GM18858 (cell line): ENCODE results near the gene TCP10L.
"Not testable (repeated sequence)": the region's sequence is repeated elsewhere in the genome, so short reads cannot be mapped to it uniquely, and the experiment has no call there.

ENCODE experiments used
- ATAC-seq: cut with Tn5 transposase; IDR thresholded peaks from one replicate; pipeline ENCODE4 v1.9.1; 2021; ENCODE audit not compliant: unreplicated experiment

The TCP10L gene

DNA sequence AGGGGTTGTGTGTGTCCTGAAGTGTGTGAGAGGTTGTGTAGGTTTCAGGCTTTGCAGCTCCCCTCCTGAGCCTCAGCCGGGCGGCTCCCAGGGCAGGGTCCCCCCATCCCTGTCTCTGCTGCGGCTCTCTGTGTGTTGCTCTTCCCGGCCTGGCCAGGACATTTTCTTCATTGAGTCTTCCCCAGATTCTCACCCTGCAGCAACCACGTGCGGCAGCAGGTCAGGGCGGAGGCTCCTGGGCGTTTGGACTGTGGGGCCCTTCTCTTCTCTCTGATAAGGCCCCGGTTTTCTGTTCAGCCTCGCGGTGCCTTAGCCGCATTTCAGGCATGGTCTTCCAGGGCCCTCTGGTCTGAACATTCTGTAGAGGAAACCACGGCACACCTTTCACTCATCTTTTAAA, 1.8 kb upstream of the TCP10L start:
- ATAC-seq: no peak

DNA sequence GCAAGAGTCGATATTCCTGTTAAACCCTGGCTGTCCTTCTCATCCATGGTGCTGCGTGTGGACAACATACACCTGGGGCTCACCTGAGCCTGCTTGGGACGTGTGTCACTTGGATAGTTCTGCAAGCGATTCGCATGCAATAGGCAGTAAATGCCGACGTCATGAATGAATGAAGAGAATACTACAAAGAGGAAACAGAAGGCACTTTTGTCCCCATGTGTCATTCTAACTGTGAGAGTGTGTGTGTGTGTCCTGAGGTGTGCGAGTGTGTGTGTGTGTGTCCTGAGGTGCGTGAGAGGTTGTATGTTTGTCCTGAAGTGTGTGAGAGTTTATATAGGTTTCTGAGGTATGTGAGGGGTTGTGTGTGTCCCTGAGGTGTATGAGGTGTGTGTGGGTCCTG, 647 bp upstream of the TCP10L start:
- ATAC-seq: no peak

DNA sequence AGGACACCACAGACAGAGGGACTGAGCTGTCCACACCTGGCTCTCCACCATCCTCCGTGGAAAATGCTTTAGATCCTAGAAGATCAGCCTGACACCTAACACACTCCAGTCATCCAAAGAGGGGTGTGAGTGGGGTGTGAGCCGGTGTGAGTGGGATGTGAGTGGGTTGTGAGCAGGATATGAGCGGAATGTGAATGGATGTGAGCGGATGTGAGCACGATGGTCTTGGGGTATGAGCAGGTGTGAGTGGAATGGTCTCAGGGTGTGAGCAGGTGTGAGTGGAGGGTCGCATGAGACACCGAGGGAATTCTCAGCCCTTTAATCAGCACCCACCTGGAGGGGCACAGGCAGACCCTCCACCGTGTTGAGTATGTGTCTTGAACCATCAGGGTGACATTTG, 851 bp downstream of the TCP10L start:
- ATAC-seq: no peak

DNA sequence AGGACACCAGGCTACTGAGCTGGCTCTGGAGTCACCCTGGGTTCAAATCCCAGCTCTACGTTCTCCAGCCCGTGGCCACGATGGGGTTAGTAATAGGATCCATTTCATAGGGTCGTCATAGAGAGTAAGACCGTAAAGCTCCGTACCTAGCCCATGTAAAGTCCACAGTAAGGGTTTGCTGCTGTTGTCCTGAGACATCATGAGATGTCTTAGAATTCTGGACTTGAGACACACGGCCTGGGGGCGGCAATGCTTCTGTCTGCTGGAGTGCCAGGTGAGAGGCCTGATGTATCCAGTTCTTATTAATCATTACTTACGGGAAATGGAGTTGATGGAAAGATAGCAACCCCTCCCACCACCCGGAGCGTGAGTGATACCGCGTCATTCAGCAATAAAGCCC, 3.6 kb downstream of the TCP10L start:
- ATAC-seq: no peak

DNA sequence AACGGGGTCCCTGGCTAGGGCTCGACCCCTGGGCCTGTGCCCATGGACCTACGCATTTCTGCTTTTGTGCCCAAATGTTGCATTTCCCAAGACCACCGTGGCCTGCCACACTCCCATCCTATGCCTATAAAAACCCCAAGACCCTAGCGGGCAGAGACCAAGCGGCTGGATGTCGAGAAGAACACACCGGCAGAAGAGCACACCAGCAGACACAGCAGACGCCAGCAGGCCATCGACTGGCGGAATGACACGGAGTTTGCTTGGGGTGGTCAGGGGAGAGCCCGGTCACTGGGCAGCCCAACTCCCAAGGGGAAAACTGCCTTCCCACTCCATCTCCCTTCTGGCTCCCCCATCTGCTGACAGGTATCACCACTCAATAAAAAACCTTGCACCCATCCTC, 4.4 kb downstream of the TCP10L start:
- no peak for ATAC-seq

DNA sequence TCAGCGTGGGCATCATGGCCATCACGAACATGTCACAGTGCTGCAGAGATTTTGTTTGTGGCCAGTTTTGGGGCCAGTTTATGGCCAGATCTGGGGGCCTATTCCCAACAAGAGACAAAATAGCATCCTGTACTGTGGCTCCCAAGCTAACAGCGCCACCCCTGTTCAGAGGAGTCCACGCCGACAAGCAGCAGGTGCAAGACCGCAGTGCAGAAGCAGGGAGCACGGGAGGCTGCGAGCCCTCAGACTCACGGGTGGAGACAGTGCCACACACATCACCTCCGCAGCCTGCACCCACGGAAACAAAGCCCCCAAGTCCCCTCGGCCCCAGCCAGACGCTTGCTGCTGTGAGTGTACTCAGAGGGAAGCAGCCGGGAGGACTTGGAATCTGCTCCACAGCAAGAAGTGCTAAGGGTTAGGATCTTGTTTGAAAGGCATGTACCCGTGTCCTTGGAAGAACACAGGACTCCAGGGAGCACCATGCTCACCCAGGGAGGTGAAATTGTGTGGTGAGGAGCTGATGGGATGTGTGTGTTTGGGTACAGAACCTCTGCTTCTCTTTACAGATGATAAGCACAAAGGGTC, 7.1 kb downstream of the TCP10L start:
- no peak for ATAC-seq

DNA sequence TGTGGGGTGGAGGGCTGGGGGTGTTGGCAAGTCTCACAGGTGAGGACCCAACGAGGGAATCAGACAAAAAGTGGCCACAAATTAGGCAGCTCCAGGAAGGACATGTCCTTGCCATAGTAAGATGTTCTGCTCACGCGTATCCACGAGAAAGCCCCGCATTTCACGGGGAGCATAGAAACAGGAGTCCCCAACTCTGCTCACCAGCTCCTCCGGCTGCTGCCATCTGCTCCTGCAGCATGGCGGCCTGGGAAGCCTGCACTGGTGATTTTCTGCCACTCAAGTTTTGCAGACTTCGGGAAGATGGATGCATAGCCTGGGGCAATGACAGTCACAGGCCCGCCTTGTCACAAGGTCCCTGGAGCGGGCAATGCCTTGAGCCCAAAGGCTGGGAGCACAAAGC, 9.3 kb downstream of the TCP10L start:
- ATAC-seq: no peak

DNA sequence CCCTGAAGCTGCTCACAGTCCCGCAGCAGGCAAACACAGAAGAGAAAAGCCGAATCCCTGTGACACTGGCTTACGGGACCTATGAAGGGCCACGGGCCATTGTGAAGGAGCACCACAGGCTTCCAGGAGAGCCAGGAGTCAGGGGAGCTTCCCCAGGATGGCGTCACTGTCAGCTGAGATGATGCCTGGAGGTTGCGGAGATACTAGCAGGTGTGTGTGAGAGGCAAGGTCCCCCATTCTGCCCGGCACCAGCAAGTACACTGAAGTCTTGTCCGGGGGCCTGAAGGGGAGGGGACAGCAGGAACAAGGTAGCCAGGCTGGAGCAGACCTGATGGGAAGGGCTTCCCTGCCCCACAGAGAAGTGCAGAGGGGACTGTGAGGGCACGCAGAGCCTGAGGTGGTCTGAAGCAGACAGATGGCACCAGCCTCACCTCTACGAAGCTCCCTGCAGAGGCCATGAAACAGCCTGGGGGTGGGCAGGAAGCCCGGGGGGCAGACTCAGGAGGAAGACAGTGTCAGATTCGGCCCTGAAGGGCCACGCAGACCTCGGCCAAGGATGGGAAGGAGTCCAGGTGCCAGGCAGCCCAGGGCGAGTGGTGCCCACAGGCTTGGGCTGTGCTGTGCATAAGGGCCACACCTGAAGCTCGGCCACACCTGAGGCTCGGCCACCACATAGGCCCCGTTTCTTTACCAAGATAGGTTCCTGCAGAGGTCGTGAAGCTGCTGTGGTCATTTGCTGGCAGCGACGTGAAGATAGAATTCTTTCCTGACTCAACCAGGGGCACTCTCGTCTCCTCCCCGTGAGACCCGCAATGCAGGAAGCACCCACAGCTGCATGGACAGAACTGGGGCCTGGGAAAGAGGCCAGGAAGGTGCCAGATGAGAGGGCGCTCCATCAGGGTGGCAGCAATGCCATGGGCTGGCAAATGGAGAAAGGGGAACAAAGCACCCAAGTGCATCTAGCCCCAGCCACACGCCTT, 10.1 kb downstream of the TCP10L start:
- ATAC-seq: no peak

DNA sequence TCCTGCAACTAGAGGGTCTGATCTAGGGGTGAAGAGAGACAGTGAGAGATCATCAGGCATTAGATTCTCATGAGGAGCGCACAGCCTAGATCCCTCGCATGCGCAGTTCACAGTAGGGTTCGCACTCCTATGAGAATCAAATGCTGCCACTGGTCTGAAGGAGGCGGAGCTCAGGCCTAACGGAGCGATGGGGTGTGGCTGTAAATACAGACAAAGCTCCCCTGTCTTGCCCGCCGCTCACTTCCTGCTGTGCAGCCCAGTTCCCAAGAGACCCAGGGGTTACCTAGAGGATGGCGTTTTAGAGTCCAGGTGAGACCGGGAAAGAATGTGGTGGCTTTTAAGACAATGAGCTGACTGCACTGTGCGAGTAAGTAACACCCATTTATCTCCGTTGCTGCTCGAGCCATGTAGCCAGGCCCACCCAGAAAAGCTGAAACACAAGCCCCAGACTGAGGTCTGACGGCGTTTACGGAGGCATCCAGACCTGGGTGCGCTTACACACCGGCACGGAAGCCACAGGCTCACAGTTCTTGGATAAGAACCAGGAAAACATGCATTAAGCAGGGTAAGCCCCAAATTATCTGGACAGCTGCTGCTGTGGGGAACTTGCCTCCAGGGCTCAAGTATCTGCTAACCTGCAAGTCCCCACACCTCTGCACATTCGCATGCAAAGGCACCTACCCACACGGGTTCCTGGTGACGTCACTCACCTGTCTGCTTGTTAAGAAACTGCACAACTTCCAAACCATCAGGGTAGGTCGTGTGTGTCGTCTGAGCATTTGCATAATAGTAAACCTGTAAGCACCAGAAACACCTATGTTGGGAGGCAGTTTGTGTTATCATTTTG, 12.5 kb downstream of the TCP10L start:
- ATAC-seq: no peak

DNA sequence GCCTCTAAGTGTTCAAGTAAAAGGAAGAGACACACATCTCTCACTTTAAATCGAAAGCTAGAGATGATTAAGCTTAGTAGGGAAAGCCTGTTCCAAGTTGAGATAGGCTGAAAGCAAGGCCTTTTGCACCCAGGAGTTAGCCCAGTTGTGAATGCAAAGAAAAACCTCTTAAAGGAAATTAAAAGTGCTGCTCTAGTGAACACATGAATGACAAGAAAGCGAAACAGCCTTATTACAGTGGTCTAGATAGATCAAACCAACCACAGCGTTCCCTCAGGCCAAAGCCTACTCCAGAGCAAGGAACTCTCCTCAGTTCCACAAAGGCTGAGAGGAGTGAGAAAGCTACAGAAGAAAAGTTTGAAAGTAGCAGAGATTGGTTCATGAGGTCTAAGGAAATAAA, 14.9 kb downstream of the TCP10L start:
- ATAC-seq: no peak

DNA sequence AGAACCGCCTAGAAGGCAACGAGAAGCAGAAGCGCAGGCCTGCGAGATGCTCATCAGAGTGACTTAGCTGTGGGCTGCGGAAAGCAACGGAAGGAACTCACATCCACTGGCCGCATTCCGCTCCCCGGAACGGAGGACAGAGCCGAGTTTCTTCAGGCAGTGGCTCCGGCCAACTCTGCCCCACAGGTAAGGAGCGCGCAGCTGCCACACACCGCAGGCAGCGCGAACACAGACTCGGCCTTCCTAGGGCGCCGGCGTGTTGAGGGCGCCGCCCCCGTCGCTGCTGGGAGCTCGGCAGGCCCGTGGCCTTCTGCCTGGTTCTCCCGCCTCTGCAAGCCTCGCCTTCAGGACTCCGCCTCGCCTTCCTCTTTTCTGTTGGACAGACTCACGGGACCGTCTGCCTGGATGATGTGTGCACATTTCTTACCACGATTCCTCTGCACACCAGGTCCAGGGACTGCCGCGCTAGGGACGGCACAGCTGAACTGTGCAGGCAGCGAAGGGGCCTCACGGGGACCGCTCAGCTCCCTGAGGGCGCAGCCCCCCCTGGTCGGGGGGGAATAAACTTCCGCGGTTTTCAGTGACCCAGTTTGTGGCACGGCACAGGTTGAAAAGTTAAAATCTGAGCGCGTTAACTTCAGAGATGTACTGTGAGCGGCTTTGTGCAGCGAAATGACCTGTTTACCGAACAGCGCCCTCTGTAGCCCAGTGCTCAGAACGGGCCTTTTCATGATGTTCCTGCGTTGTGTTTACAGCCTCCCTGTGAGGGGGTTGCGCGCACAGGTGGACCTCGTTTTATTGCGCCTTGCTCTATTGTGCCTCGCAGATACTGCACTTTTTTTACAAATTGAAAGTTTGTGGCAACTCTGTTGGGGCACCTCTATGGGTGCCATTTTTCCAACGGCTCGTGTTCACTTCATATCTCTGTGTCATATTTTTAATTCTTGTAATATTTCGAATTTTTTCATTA, 15.8 kb downstream of the TCP10L start:
- no peak for ATAC-seq

DNA sequence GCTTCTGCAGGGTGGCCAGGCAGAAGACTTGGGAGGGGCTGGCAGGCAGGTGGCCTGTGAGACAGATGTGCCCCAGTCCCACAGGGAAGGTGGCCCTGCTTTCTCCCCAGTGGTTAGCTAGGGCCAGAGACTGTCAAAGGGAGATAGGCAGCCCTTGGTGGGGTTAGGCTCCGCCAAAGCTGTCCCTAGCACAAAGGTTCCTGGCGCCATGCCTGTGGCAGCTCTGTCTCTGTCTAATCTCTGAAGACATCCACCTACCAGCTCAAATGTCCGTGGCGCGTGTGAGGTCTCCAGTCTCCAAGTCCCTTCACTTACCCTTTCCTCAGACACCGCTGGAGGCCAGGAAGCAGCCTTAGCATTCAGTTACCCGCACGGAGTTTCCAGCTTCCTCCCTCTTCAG, 17.7 kb downstream of the TCP10L start:
- ATAC-seq: no peak

DNA sequence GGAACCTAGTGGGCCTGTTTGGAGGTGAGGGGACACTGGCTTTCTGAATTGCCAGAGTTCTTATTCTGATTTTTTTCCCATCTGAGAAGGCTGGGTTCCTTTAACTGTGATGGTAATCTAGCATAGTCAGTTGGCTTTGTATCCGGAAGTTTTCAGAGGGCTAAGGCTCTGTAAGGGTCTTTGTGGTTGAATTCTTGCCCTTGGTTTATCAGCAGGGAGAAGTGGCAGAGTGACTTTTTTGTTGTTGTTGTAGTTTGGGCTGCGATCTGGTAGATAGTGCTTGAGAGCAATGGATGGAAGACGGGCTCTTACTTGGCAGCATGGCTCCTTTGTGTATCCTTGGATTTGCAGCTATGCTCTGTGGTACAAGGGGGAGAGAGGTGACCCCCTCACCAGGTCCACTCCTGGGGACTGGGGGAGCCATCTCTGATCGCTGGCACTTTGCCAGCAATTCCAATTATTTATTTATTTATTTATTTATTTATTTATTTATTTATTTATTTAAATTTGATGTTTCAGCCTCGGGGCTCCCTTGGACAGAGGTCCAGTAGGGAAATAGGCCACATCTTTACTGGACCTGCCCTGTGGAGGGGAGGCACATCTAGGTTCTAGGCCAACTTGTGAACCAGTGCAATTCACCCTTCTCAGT, 18.5 kb downstream of the TCP10L start:
- ATAC-seq: no peak

DNA sequence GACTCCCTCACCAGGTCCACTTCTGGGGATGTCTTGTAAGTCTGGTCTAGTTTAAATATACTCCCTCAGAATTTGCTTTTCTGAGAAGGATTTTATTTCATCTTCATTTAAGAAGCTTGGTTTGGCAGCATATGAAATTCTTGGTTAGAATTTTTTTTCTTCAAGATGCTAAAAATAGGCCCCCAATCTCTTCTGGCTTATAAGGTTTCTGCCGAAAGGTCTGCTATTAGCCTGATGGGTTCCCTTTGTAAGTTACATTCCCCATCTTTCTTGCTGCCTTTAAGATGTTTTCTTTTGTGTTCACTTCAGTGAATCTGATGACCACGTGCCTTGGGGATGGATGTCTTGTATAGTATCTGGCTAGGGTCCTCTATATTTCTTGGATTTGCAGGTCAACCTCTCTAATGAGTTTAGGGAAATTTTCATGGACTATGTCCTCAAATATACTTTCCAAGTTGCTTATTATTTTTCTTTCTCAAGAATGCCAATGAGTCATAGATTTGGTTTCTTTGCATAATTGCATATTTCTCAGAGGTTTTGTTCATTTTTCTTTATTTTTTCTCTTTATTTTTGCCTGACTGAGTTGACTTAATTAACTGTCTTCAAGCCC, 19.4 kb downstream of the TCP10L start:
- ATAC-seq: no peak

DNA sequence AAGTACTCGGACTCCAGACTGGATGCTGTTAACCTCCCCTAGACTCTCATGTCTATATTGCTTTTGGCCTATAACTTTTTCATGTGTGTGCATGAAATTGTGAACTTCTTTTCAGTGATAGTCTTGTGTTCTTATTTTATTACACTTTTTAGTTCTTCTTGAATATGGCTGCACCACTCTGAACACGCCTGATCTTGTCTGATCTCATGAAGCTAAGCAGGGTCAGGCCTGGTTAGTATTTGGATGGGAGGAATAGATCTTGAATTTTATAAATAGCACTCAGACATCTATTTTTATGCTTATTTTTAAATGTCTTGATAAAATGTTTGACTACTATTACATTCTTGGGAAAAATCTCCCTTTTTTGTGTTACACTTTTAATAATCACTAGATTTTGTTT, 22.4 kb downstream of the TCP10L start:
- ATAC-seq: no peak

DNA sequence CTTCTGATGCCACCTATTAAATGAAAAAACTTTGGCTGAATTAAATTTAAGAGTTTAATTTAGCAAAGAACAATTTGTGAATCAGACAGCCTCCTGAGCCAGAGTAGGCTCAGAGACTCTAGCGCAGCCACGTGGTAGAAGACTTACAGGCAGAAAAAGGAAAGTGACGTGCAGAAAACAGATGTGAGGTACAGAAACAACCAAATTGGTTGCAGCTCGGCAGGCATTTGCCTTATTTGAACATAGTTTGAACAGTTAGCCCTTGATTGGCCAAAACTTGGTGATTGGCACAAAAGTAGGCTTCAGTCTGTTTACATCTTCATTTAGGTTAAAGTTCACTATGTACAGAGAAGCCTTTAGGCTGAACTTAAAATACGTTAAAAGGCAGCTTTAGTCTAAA, 22.9 kb downstream of the TCP10L start:
- ATAC-seq: no peak

DNA sequence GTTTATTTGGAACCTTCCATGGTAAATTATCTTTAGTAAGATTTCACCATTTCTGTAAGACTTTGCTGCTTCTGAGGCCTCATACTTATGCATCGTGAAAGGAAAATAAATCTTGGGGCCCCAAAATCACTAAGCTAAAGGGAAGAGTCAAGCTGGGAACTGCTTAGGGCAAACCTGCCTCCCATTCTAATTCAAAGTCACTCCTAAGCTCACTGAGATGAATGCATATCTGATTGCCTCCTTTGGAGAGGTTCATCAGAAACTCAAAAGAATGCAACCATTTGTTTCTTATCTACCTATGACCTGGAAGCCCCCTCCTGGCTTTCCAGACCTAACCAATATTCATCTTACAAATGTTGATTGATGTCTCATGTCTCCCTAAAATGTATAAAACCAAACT, 23.8 kb downstream of the TCP10L start:
- not testable (repeated sequence) for ATAC-seq

DNA sequence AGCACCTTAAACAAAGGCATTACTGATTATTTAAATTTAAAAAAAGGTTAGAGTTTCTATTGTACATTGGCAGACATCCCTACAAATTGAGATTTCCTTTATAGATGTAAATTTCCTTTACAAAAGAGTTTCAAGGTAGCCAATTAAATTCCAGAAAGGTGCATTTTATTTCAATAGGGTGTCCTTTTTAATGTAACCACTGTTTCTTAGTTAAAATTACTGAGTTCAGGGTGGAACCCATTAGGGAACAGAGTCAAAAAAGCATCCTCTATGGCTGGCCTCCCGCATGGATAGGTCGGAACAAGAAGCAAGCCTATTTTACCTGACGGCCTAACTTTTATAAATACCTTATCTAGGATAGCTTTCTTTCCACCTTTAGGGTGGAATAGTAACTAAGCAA, 24.4 kb downstream of the TCP10L start:
- no peak for ATAC-seq

DNA sequence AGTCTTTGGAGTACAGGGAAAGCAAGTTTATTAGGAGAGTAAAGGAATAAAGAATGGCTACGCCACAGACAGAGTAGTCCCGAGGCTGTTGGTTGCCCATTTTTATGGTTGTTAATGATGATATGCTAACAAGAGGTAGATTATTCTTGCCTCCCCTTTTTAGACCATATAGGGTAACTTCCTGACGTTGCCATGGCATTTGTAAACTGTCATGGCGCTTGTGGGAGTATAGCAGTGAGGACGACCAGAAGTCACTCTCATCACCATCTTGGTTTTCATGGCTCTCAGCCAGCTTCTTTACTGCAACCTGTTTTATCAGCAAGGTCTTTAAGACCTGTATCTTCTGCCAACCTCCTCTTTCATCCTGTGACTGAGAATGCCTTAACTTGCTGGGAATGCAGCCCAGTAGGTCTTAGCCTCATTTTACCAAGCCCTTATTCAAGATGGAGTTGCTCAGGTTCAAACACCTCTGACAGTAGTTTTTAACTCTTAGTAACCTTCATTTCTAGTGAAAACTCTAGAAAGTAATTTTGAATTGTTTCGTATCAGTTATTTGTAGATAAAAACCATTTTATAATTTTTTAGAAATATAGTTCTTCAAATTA, 26.2 kb downstream of the TCP10L start:
- no peak for ATAC-seq
